Measurements from ENCODE around the gene DDB1. TPM values are rescaled to one million over a fixed set of nuclear protein-coding genes. Genes with fewer than 3 reads are reported as not detected.

DDB1 gene
- polyA plus RNA-seq, 1 donor from 2014 or later: 203 TPM

- Histone ChIP-seq H3K9me2 (ENCODE audit: insufficient read depth, low read length) (no peaks in the 10 kb centered on the region), H3K9ac (ENCODE audit: low read length) (no peak overlapping the region), H3F3A (ENCODE audit: insufficient read depth, low read length, poor library complexity, severe bottlenecking) (no peaks in the 10 kb centered on the region), H3K27ac (ENCODE audit: low read length) (no peak overlapping the region), H3K27me3 (ENCODE audit: insufficient read depth, low read depth, low read length) (no peaks in the 10 kb centered on the region), H3K36me3 (ENCODE audit: insufficient read depth, low read length) (no peaks in the 10 kb centered on the region), H3K9me3 (ENCODE audit: low read length) (no peaks in the 10 kb centered on the region), H4K20me1 (ENCODE audit: insufficient read depth) (no peaks in the 10 kb centered on the region), H3K4me3 (ENCODE audit: low read length) (no peak overlapping the region), H3K4me2 (ENCODE audit: low read length) (no peak overlapping the region), H3K79me2 (replicated peaks; ENCODE audit: insufficient read depth, low read length) (no peaks in the 10 kb centered on the region), H2AFZ (ENCODE audit: low read depth, low read length) (no peak overlapping the region)
- TF ChIP-seq MXI1 (conservative IDR thresholded peaks at IDR 0.05; ENCODE audit: poor library complexity, severe bottlenecking): no peak
- TF ChIP-seq CTCF (IDR thresholded peaks at IDR 0.05; ENCODE audit: poor library complexity, severe bottlenecking): no peak
- TF ChIP-seq EZH2 (IDR thresholded peaks at IDR 0.05; ENCODE audit: borderline replicate concordance, insufficient read depth, low read length, poor library complexity, severe bottlenecking): no peak
- no peak for TF ChIP-seq RAD21 (conservative IDR thresholded peaks at IDR 0.05)
- no peak for TF ChIP-seq POLR2AphosphoS5 (IDR thresholded peaks at IDR 0.05)
- no peak for TF ChIP-seq EP300 (conservative IDR thresholded peaks at IDR 0.05; ENCODE audit: poor library complexity, severe bottlenecking)
- no peak for TF ChIP-seq TAF1 (IDR thresholded peaks at IDR 0.05; ENCODE audit: low read depth)
- no peak for TF ChIP-seq SMC3 (conservative IDR thresholded peaks at IDR 0.05; ENCODE audit: poor library complexity)
- TF ChIP-seq REST (IDR thresholded peaks at IDR 0.05; ENCODE audit: borderline replicate concordance): no peak
These were observed 54.9 kb downstream of the DDB1 start for GRCh38 chr11:61278001-61278470.

- H3K36me3 ChIP-seq (ENCODE audit: insufficient read depth, low read length): no peaks in the 10 kb centered on the region
These were observed 55.5 kb downstream of the DDB1 start for GRCh38 chr11:61277186-61278000.

More at GRCh38 chr11:61277186-61278000, 55.5 kb downstream of the DDB1 start:
- Histone ChIP-seq H2AFZ (ENCODE audit: low read depth, low read length) (no peak overlapping the region), H3K9ac (ENCODE audit: low read length) (no peak overlapping the region), H3F3A (ENCODE audit: insufficient read depth, low read length, poor library complexity, severe bottlenecking) (no peaks in the 10 kb centered on the region), H3K27me3 (ENCODE audit: insufficient read depth, low read depth, low read length) (no peaks in the 10 kb centered on the region), H3K4me2 (ENCODE audit: low read length) (no peak overlapping the region), H3K4me3 (ENCODE audit: low read length) (no peak overlapping the region), H3K9me2 (ENCODE audit: insufficient read depth, low read length) (no peaks in the 10 kb centered on the region), H3K27ac (ENCODE audit: low read length) (no peak overlapping the region), H4K20me1 (ENCODE audit: insufficient read depth) (no peaks in the 10 kb centered on the region), H3K79me2 (replicated peaks; ENCODE audit: insufficient read depth, low read length) (no peaks in the 10 kb centered on the region), H3K9me3 (ENCODE audit: low read length) (no peaks in the 10 kb centered on the region)
- TF ChIP-seq POLR2AphosphoS5 (IDR thresholded peaks at IDR 0.05) (no peak), EZH2 (IDR thresholded peaks at IDR 0.05; ENCODE audit: borderline replicate concordance, insufficient read depth, low read length, poor library complexity, severe bottlenecking) (no peak), MXI1 (conservative IDR thresholded peaks at IDR 0.05; ENCODE audit: poor library complexity, severe bottlenecking) (no peak), SMC3 (conservative IDR thresholded peaks at IDR 0.05; ENCODE audit: poor library complexity) (no peak), TAF1 (IDR thresholded peaks at IDR 0.05; ENCODE audit: low read depth) (no peak), EP300 (conservative IDR thresholded peaks at IDR 0.05; ENCODE audit: poor library complexity, severe bottlenecking) (no peak), CTCF (IDR thresholded peaks at IDR 0.05; ENCODE audit: poor library complexity, severe bottlenecking) (no peak), RAD21 (conservative IDR thresholded peaks at IDR 0.05) (no peak), REST (IDR thresholded peaks at IDR 0.05; ENCODE audit: borderline replicate concordance) (no peak)

All from neural cell (in vitro differentiated cells).